H4 (cell line): ENCODE data around the gene HSD17B12. TPM values are rescaled to one million over a fixed set of nuclear protein-coding genes. Genes with fewer than 3 reads are reported as not detected.

ENCODE experiments used
- DNase-seq: peaks from one replicate; pipeline ENCODE4 v3.0.0-alpha.2; 2015; ENCODE audit warnings: low spot score
- total RNA-seq: library from RNA; depleted of rRNA; stranded (reverse); fragments of >200 nt; shearing (Covaris generic); gene quantifications from 2 replicates; pipeline ENCODE4 v1.2.3, GENCODE V29; 2014

Gene HSD17B12
- total RNA-seq, 1 experiment from 2014 or later, result 65.0 TPM

- peak; percentile 82 for DNase-seq
Observed at GRCh38 chr11:43868852-43869567, 188.5 kb downstream of the HSD17B12 start.

- no peak for DNase-seq
Observed at GRCh38 chr11:43871051-43871450, 190.5 kb downstream of the HSD17B12 start.

GRCh38 chr11:43872995-43873394 lies 192.5 kb downstream of the HSD17B12 start:
- DNase-seq, result no peak

GRCh38 chr11:43874078-43874477 lies 193.5 kb downstream of the HSD17B12 start:
- DNase-seq, result no peak

GRCh38 chr11:43874738-43875137 lies 194.2 kb downstream of the HSD17B12 start:
- DNase-seq, result no peak

- DNase-seq, result no peak
Observed at GRCh38 chr11:43879789-43880639, 199.5 kb downstream of the HSD17B12 start.

- DNase-seq, result peak; percentile 94
Observed at GRCh38 chr11:43880640-43881159, 200.2 kb downstream of the HSD17B12 start, which contains the start of gene ALKBH3. Gene ALKBH3, plus strand, starts transcription at chr11:43880831. Its CDS starts 1,822 bp downstream, at chr11:43882653.

GRCh38 chr11:43892851-43893250 lies 212.3 kb downstream of the HSD17B12 start:
- no peak for DNase-seq

- no peak for DNase-seq
Observed at GRCh38 chr11:43894546-43894945, 214.0 kb downstream of the HSD17B12 start.

- DNase-seq, result no peak
Observed at GRCh38 chr11:43895601-43896000, 215.1 kb downstream of the HSD17B12 start.

GRCh38 chr11:43898574-43898973 lies 218.0 kb downstream of the HSD17B12 start:
- no peak for DNase-seq

GRCh38 chr11:43899094-43899493 lies 218.6 kb downstream of the HSD17B12 start:
- DNase-seq, result no peak

- DNase-seq, result no peak
Observed at GRCh38 chr11:43901551-43901950, 221.0 kb downstream of the HSD17B12 start.

GRCh38 chr11:43903078-43903477 lies 222.5 kb downstream of the HSD17B12 start:
- no peak for DNase-seq

- DNase-seq, result no peak
Observed at GRCh38 chr11:43903969-43904368, 223.4 kb downstream of the HSD17B12 start.

- no peak for DNase-seq
Observed at GRCh38 chr11:43904742-43905535, 224.4 kb downstream of the HSD17B12 start.

GRCh38 chr11:43905813-43906241 lies 225.3 kb downstream of the HSD17B12 start:
- no peak for DNase-seq
